ENCODE measurements around the gene FCRL2. TPM values are rescaled to one million over a fixed set of nuclear protein-coding genes. Genes with fewer than 3 reads are reported as not detected.
A peak's percentile ranks its signal among the peaks of the same experiment; 100 is the strongest.

The FCRL2 gene
- total and polyA plus RNA-seq, 12 donors, result 0.04 to 0.17 TPM; not detected in 10

- no peaks in the 10 kb centered on the region for H3K36me3 ChIP-seq
- H3K4me1 ChIP-seq, result no peaks in the 10 kb centered on the region
- intact Hi-C loops (cut with DNase I), result no loop called here
- DNase-seq, result no peak
- WGBS, 2 donors, result 37 to 45% methylated on average over 2 of the region's 2 CpGs
- no peaks in the 10 kb centered on the region for H3K9me3 ChIP-seq
- no peak overlapping the region for H3K4me3 ChIP-seq
- ATAC-seq, result no peak
- no peak for TF ChIP-seq CTCF (IDR thresholded peaks at IDR 0.05)
- H3K27ac ChIP-seq, result no peak overlapping the region
- H3K27me3 ChIP-seq, result no peaks in the 10 kb centered on the region
These were observed 4.1 kb upstream of the FCRL2 start for GRCh38 chr1:157781048-157781447.

GRCh38 chr1:157775101-157775870 is 1.6 kb downstream of the FCRL2 start:
- ATAC-seq (no peak), DNase-seq (no peak)
- Histone ChIP-seq H3K4me1 (peaks cover 0 to 6% (median 0%) of the 10 kb centered on the region in 9 donors), H3K36me3 (no peaks in the 10 kb centered on the region), H3K9me3 (no peaks in the 10 kb centered on the region), H3K27me3 (peaks cover 0 to 7% (median 0%) of the 10 kb centered on the region in 7 donors), H3K4me3 (no peak overlapping the region), H3K27ac (no peak overlapping the region)
- intact Hi-C loops (cut with DNase I), result no loop called here
- 71 to 76% methylated on average over 4 of the region's 4 CpGs for WGBS, 2 donors
- no peak for TF ChIP-seq CTCF (IDR thresholded peaks at IDR 0.05)

- no peak overlapping the region for H3K4me3 ChIP-seq
- H3K9me3 ChIP-seq, result no peaks in the 10 kb centered on the region
- no peak for DNase-seq
- H3K4me1 ChIP-seq, result peaks cover 0 to 6% (median 0%) of the 10 kb centered on the region in 9 donors
- peaks cover 0 to 14% (median 0%) of the 10 kb centered on the region in 7 donors for H3K27me3 ChIP-seq
- no peak for ATAC-seq
- no peaks in the 10 kb centered on the region for H3K36me3 ChIP-seq
- no peak overlapping the region for H3K27ac ChIP-seq
- no peak for TF ChIP-seq CTCF (IDR thresholded peaks at IDR 0.05)
- intact Hi-C loops (cut with DNase I), result no loop called here
- WGBS, 2 donors, result 64 to 69% methylated on average over 2 of the region's 2 CpGs
These were observed 2.5 kb downstream of the FCRL2 start for GRCh38 chr1:157774412-157774811.

GRCh38 chr1:157773493-157774350 is 3.2 kb downstream of the FCRL2 start:
- Histone ChIP-seq H3K9me3 (no peaks in the 10 kb centered on the region), H3K4me1 (peaks cover 0 to 6% (median 0%) of the 10 kb centered on the region in 9 donors), H3K36me3 (no peaks in the 10 kb centered on the region), H3K4me3 (no peak overlapping the region), H3K27ac (no peak overlapping the region), H3K27me3 (peaks cover 0 to 15% (median 0%) of the 10 kb centered on the region in 7 donors)
- peak in 1 of 9 donors; percentile 22 for TF ChIP-seq CTCF (IDR thresholded peaks at IDR 0.05)
- ATAC-seq, result no peak
- intact Hi-C loops (cut with DNase I), result no loop called here
- no peak for DNase-seq
- 9 to 14% methylated on average over 1 of the region's 1 CpG for WGBS, 2 donors
